Lung (tissue), 12 donors: ENCODE data around the gene TOR4A. TPM values are rescaled to one million over a fixed set of nuclear protein-coding genes. Genes with fewer than 3 reads are reported as not detected.
A peak's percentile ranks its signal among the peaks of the same experiment; 100 is the strongest.

ENCODE experiments used
- ATAC-seq: fragments of 200-7000 bp; cut with Tn5 transposase; one replicate; pipeline ENCODE4 v1.9.1; 2020; ENCODE audit warnings: moderate number of reproducible peaks; ENCODE audit not compliant: insufficient read depth, low FRiP score
- DNase-seq, 3 donors: peaks; one replicate each; pipeline ENCODE4 v3.0.0-alpha.2; 2013 to 2017
- H3K27ac ChIP-seq, 2 donors: one replicate each; pipeline ENCODE4 v1.5.1; 2013; ENCODE audit warnings: mild to moderate bottlenecking in 2 of 2, moderate library complexity in 2 of 2, control low read depth in 1 of 2, inconsistent platforms in 1 of 2, low read depth in 1 of 2, low read length in 1 of 2
- H3K27me3 ChIP-seq, 3 donors: one replicate each; pipeline ENCODE4 v1.5.1; 2013; ENCODE audit warnings: low read length in 2 of 3; ENCODE audit not compliant: control insufficient read depth in 3 of 3, insufficient read depth in 3 of 3
- H3K36me3 ChIP-seq, 4 donors: one replicate each; pipeline ENCODE4 v1.5.1; 2013; ENCODE audit warnings: low read length in 4 of 4, mild to moderate bottlenecking in 1 of 4, moderate library complexity in 1 of 4; ENCODE audit not compliant: control insufficient read depth in 4 of 4, insufficient read depth in 4 of 4
- H3K4me1 ChIP-seq, 5 donors: one replicate each; pipeline ENCODE4 v1.5.1; 2013; ENCODE audit warnings: low read length in 5 of 5, mild to moderate bottlenecking in 2 of 5, moderate library complexity in 1 of 5; ENCODE audit not compliant: control insufficient read depth in 5 of 5, insufficient read depth in 5 of 5
- H3K4me3 ChIP-seq: one replicate; pipeline ENCODE4 v1.5.1; 2013; ENCODE audit warnings: mild to moderate bottlenecking, control low read depth, moderate library complexity
- H3K9ac ChIP-seq, 2 donors: one replicate each; pipeline ENCODE4 v1.5.1; 2013; ENCODE audit warnings: low read length in 2 of 2, control low read depth in 1 of 2; ENCODE audit not compliant: insufficient read depth in 1 of 2
- H3K9me3 ChIP-seq, 4 donors: one replicate each; pipeline ENCODE4 v1.5.1; 2013; ENCODE audit warnings: low read length in 3 of 4, mild to moderate bottlenecking in 1 of 4, moderate library complexity in 1 of 4; ENCODE audit not compliant: control insufficient read depth in 4 of 4, insufficient read depth in 3 of 4
- WGBS, 2 donors: extraction: QIAGEN DNeasy Blood & Tissue Kit; methylation state at CpG; one replicate each; pipeline ENCODE4 v1.1.7; 2013; 5-methylcytosine and 5-hydroxymethylcytosine counted together
- polyA plus RNA-seq, 2 donors: library from polyadenylated mRNA; stranded (reverse); fragments of 200-250 nt; gene quantifications; one replicate each; pipeline ENCODE4 v1.2.1, GENCODE V29; 2013
- total RNA-seq, 2 donors: library from RNA; depleted of rRNA in 1 of 2; stranded (reverse); fragments of >200 nt in 1 of 2; gene quantifications; one replicate each; pipeline ENCODE4 v1.2.1, GENCODE V29; 2014 to 2021
- TF ChIP-seq, protein P1 (sequence below): IDR thresholded peaks from 2 replicates; pipeline ENCODE4 v1.5.1; 2012; ENCODE audit warnings: mild to moderate bottlenecking; ENCODE audit errors: control extremely low read depth, extremely low read depth
- donor health status: control.
- donor health status: control.
- donor health status: Bipolar disorder and iron deficiency.
- donor health status: healthy.
- donor health status: DM: yes; HTN: yes; CAD: no.

The TOR4A gene
- total and polyA plus RNA-seq, 4 donors: 9.6 to 42.5 (median 20.7) TPM

DNA sequence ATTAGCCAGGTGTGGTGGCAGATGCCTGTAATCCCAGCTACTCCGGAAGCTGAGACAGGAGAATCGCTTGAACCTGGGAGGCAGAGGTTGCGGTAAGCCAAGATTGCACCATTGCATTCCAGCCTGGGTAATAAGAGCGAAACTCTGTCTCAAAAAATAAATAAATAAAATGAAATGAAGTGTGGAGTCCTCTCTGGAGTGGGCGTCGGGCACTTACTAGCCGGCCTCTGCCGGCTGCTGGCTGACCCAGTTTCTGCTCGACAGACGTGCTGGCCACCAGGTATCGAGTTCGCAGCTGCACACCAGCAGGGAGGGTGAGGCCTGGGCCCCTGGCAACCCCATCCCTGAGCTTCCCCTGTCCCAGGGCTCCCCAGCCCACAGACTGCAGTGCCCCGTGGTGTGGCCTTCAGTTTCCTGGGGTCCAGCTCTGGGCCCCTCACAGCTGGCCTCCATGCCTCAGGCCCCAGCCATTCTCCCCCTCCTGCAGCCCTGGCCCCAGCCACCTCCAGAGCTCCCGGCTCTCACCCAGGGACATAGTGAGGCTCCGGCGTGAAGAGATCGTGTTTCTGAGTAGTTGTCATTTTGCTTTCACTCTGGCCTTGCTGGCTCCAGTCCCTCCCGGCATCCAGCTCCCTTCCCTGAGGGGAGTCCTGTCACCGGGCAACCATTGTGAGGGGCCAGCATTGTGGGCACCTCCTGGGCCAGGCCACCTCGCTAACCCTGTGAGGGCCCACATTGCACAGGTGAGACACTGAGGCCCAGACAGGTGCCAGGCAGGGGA is 30.2 kb upstream of the TOR4A start:
- Histone ChIP-seq H3K27me3 (no peaks in the 10 kb centered on the region), H3K4me1 (peaks cover 0 to 18% (median 8%) of the 10 kb centered on the region in 5 donors), H3K9ac (no peak overlapping the region), H3K27ac (peak overlapping the region in 1 of 2 donors; percentile 18), H3K36me3 (peaks cover 0 to 16% (median 11%) of the 10 kb centered on the region in 4 donors), H3K4me3 (no peak overlapping the region), H3K9me3 (no peaks in the 10 kb centered on the region)
- WGBS, 2 donors: 58 to 80% methylated on average over 20 of the region's 20 CpGs
- ATAC-seq (no peak), DNase-seq (peak in 1 of 3 donors; percentile 56)
- TF ChIP-seq, protein P1, sequence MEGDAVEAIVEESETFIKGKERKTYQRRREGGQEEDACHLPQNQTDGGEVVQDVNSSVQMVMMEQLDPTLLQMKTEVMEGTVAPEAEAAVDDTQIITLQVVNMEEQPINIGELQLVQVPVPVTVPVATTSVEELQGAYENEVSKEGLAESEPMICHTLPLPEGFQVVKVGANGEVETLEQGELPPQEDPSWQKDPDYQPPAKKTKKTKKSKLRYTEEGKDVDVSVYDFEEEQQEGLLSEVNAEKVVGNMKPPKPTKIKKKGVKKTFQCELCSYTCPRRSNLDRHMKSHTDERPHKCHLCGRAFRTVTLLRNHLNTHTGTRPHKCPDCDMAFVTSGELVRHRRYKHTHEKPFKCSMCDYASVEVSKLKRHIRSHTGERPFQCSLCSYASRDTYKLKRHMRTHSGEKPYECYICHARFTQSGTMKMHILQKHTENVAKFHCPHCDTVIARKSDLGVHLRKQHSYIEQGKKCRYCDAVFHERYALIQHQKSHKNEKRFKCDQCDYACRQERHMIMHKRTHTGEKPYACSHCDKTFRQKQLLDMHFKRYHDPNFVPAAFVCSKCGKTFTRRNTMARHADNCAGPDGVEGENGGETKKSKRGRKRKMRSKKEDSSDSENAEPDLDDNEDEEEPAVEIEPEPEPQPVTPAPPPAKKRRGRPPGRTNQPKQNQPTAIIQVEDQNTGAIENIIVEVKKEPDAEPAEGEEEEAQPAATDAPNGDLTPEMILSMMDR: no peak

- peak overlapping the region in 1 of 2 donors; percentile 18 for H3K27ac ChIP-seq
- DNase-seq (no peak), ATAC-seq (no peak)
- H3K36me3 ChIP-seq: peaks cover 0 to 11% (median 7%) of the 10 kb centered on the region in 4 donors
- WGBS, 2 donors: 82 to 94% methylated on average over 6 of the region's 6 CpGs
- H3K9ac ChIP-seq: no peak overlapping the region
- no peaks in the 10 kb centered on the region for H3K27me3 ChIP-seq
- peaks cover 0 to 13% (median 7%) of the 10 kb centered on the region in 5 donors for H3K4me1 ChIP-seq
- TF ChIP-seq, protein P1: no peak
- no peaks in the 10 kb centered on the region for H3K9me3 ChIP-seq
- H3K4me3 ChIP-seq: no peak overlapping the region
Measured at GRCh38 chr9:137247916-137248175, 29.7 kb upstream of the TOR4A start.

- Histone ChIP-seq H3K4me1 (peaks cover 0 to 20% (median 0%) of the 10 kb centered on the region in 5 donors), H3K27ac (no peak overlapping the region), H3K9ac (no peak overlapping the region), H3K4me3 (no peak overlapping the region), H3K36me3 (no peaks in the 10 kb centered on the region), H3K9me3 (no peaks in the 10 kb centered on the region), H3K27me3 (no peaks in the 10 kb centered on the region)
- WGBS, 2 donors: 75 to 83% methylated on average over 17 of the region's 18 CpGs
- ATAC-seq (no peak), DNase-seq (no peak)
- TF ChIP-seq, protein P1: no peak
Measured at GRCh38 chr9:137250329-137251193, 27.0 kb upstream of the TOR4A start.
